Suppressor macrophage treated with lipopolysaccharide for 4 hours (primary cell): ENCODE data around the gene HPN.

Source experiments
- DNase-seq: peaks from one replicate; pipeline ENCODE4 v3.0.0-alpha.2; 2020

HPN gene

GRCh38 chr19:35108730-35109129, 67.2 kb downstream of the HPN start:
- no peak for DNase-seq

- DNase-seq = no peak
Measured at GRCh38 chr19:35109395-35110112, 68.0 kb downstream of the HPN start.

GRCh38 chr19:35110974-35111373, 69.5 kb downstream of the HPN start:
- DNase-seq = no peak

- no peak for DNase-seq
Measured at GRCh38 chr19:35112995-35113688, 71.6 kb downstream of the HPN start.

- DNase-seq = peak; percentile 59
Measured at GRCh38 chr19:35114353-35115176, 73.0 kb downstream of the HPN start.

GRCh38 chr19:35115177-35115951, 73.8 kb downstream of the HPN start, which contains the start of gene FXYD3:
FXYD3 (plus strand) TSS chr19:35115823; CDS start chr19:35119377, 3,554 bp downstream.
- DNase-seq = no peak
